NCI-H524 treated with DMSO at 0.1 percent for 48 hours (cell line): Measurements from ENCODE around the gene BLMH.

ENCODE experiments used
- DNase-seq: peaks from one replicate; lab custom pipeline; 2025; lab: John Stamatoyannopoulos, UW

BLMH gene

DNA sequence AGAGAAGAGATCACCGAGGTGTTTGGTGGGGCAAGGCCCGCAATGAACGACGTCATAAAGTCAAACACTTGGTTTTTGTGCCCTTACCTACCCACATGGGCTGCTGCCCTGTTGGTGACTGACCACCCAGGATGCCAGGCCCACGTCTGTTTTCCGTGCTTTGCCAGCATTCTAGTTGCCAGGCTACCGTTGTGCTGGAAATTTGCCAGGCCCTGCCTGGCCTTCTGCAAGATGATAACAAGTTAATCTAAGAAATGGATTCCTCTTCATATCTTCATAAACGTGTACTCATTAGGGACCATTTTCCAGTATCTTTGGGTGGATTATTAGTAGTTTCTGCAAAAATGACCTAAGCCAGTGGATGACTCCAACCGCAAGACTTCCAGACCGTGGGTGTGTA lies 91.6 kb downstream of the BLMH start:
- no peak for DNase-seq

DNA sequence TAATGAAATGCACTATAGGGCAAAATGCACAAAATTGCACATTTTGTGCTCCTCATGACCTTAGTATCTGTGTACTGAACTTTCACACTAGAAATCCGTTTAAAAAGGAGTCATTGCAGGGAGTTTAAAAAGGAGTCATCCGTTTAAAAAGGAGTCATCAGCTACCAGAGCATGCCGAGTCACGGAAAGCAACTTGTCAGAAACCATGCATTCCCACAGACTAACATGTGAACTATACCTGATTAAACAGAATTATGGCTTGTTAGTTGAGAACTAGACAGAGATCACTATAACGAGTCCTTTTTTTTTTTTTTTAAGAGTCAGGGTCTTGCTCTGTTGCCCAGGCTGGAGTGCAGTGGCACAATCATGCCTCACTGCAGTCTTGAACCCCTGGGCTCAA lies 92.1 kb downstream of the BLMH start:
- no peak for DNase-seq
